ENCODE results near the gene MCCC2. TPM values are rescaled to one million over a fixed set of nuclear protein-coding genes. Genes with fewer than 3 reads are reported as not detected.

MCCC2 gene
- total RNA-seq, 4 donors from 2014 or later: 31.5 to 46.9 (median 37.6) TPM

DNA sequence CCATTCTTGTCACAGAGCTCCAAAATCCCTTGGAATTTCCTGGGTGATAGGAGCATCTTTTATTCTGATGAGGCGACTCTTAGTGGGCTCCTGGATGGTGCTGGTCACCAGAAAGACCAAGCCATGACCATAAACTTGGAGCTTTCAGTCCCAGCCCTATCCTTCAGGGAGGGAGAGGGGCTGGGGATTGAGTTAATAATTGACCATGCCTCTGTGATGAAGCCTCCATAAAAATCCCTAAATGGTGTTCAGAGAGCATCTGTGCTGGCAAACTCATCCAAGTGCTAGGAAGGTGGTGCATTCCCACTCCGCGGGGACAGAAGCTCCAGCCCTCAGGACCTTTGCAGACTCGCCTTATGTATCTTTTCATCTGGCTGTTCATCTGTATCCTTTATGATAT, 28.7 kb downstream of the MCCC2 start:
- no peaks in the 10 kb centered on the region for H3K27me3 ChIP-seq
- peaks cover 0 to 87% (median 3%) of the 10 kb centered on the region in 3 donors for H3K36me3 ChIP-seq
- no peak overlapping the region for H3K27ac ChIP-seq
- TF ChIP-seq POLR2A (IDR thresholded peaks at IDR 0.05): no peak
- no peak for TF ChIP-seq EP300 (IDR thresholded peaks at IDR 0.05)
- TF ChIP-seq, protein P1, sequence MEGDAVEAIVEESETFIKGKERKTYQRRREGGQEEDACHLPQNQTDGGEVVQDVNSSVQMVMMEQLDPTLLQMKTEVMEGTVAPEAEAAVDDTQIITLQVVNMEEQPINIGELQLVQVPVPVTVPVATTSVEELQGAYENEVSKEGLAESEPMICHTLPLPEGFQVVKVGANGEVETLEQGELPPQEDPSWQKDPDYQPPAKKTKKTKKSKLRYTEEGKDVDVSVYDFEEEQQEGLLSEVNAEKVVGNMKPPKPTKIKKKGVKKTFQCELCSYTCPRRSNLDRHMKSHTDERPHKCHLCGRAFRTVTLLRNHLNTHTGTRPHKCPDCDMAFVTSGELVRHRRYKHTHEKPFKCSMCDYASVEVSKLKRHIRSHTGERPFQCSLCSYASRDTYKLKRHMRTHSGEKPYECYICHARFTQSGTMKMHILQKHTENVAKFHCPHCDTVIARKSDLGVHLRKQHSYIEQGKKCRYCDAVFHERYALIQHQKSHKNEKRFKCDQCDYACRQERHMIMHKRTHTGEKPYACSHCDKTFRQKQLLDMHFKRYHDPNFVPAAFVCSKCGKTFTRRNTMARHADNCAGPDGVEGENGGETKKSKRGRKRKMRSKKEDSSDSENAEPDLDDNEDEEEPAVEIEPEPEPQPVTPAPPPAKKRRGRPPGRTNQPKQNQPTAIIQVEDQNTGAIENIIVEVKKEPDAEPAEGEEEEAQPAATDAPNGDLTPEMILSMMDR (IDR thresholded peaks at IDR 0.05): no peak
- no peaks in the 10 kb centered on the region for H3K4me1 ChIP-seq
- no peak for DNase-seq (ENCODE audit: low spot score in 2 of 2)
- WGBS, 2 donors: 75 to 82% methylated on average over 4 of the region's 4 CpGs
- no peak overlapping the region for H3K4me3 ChIP-seq
- no peaks in the 10 kb centered on the region for H3K9me3 ChIP-seq

DNA sequence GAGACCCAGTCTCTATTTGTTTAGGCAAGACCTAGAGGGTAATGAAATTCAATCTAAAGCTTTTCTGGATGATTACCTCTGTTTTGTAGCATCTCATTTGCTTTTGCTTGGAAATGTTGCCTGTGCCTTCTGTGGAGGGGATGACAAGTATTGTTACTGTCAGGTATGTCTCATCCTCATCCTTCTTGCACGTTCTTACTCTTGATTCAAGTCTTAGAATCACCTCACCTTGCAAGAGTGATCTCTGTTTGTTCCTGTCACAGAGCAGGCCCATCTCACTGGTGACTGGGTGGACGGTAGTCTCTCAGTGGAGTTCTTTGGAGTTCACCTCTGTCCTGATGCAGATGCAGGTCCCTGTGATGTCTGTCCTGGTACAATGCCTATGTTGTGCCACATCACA, 33.5 kb downstream of the MCCC2 start:
- H3K36me3 ChIP-seq: peaks cover 0 to 74% (median 0%) of the 10 kb centered on the region in 3 donors
- no peaks in the 10 kb centered on the region for H3K27me3 ChIP-seq
- no peak for DNase-seq (ENCODE audit: low spot score in 2 of 2)
- 94 to 98% methylated on average over 2 of the region's 2 CpGs for WGBS, 2 donors
- no peaks in the 10 kb centered on the region for H3K4me1 ChIP-seq
- no peak for TF ChIP-seq POLR2A (IDR thresholded peaks at IDR 0.05)
- no peak for TF ChIP-seq EP300 (IDR thresholded peaks at IDR 0.05)
- TF ChIP-seq, protein P1 (IDR thresholded peaks at IDR 0.05): no peak
- H3K4me3 ChIP-seq: no peak overlapping the region
- no peaks in the 10 kb centered on the region for H3K9me3 ChIP-seq
- H3K27ac ChIP-seq: no peak overlapping the region

DNA sequence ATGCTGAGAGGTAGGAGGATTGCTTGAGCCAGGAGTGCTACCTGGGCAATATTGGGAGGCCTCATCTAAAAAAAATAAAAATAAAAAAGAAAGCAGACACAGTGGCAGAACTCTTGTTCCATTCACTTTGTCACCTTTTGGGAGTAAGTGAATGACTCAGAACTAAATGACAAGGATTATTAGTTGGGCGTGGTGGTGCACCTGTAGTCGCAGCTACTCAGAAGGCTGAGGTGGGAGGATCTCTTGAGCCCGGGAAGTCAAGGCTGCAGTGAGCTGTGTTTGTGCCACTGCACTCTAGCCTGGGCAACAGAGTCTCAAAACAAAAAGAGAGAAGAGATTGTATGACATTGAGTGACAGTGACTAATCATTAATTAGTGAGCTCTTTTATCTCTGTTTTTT, 34.1 kb downstream of the MCCC2 start:
- Histone ChIP-seq H3K9me3 (no peaks in the 10 kb centered on the region), H3K36me3 (peaks cover 0 to 71% (median 0%) of the 10 kb centered on the region in 3 donors), H3K27ac (no peak overlapping the region), H3K27me3 (no peaks in the 10 kb centered on the region), H3K4me1 (no peaks in the 10 kb centered on the region), H3K4me3 (no peak overlapping the region)
- DNase-seq (ENCODE audit: low spot score in 2 of 2): no peak
- WGBS, 2 donors: 93 to 96% methylated on average over 3 of the region's 3 CpGs
- TF ChIP-seq POLR2A (IDR thresholded peaks at IDR 0.05) (no peak), EP300 (IDR thresholded peaks at IDR 0.05) (no peak)
- TF ChIP-seq, protein P1 (IDR thresholded peaks at IDR 0.05): no peak

DNA sequence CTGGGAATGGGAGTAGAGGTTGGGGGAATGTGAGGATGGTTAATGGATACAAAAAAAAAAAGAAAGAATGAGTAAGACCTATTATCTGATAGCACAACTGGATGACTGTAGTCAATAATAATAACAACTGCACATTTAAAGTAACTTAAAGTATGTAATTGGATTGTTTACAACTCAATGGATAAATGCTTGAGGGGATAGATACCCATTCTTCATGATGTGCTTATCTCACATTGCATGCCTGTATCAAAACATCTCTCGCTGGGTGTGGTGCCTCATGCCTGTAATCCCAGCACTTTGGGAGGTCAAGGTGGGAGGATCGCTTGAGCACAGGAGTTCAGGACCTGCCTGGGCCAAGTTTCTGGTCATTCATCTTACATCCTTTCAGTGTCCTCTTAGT, 34.6 kb downstream of the MCCC2 start:
- peaks cover 0 to 71% (median 0%) of the 10 kb centered on the region in 3 donors for H3K36me3 ChIP-seq
- no peaks in the 10 kb centered on the region for H3K27me3 ChIP-seq
- WGBS, 2 donors: 95 to 96% methylated on average over 2 of the region's 2 CpGs
- H3K4me3 ChIP-seq: no peak overlapping the region
- no peak overlapping the region for H3K27ac ChIP-seq
- no peak for DNase-seq (ENCODE audit: low spot score in 2 of 2)
- H3K9me3 ChIP-seq: no peaks in the 10 kb centered on the region
- H3K4me1 ChIP-seq: no peaks in the 10 kb centered on the region
- TF ChIP-seq, protein P1 (IDR thresholded peaks at IDR 0.05): no peak
- no peak for TF ChIP-seq POLR2A (IDR thresholded peaks at IDR 0.05)
- TF ChIP-seq EP300 (IDR thresholded peaks at IDR 0.05): no peak

DNA sequence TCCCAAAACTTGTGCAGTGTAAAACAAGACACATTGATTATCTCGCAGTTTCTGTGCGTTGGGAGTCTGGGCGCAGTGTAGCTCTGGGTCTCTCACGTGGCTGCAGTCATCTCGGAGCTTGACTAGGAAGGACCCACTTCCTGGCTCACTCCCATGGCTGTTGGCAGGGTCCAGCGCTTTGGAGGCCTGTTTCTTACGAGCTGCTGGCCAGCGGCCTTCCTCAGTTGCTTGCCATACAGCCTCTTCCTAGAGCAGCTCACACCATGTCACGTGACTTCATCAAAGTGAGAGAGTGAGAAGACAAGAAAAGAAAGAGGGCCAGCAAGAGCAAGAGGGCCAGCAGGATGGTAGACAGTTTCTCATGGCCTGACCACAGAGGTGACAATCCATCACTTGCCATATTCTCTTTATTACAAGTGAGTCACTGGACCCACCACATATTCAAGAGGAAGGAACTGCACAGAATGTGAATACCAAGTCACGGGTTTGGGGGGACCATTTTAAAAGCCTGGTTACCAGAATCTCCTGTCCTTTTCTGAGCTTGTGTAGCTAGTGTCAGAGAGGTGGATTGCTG, 36.2 kb downstream of the MCCC2 start:
- H3K27me3 ChIP-seq: no peaks in the 10 kb centered on the region
- H3K4me1 ChIP-seq: no peaks in the 10 kb centered on the region
- DNase-seq (ENCODE audit: low spot score in 2 of 2): no peak
- no peak overlapping the region for H3K4me3 ChIP-seq
- no peak for TF ChIP-seq EP300 (IDR thresholded peaks at IDR 0.05)
- TF ChIP-seq, protein P1 (IDR thresholded peaks at IDR 0.05): no peak
- TF ChIP-seq POLR2A (IDR thresholded peaks at IDR 0.05): no peak
- 92 to 96% methylated on average over 10 of the region's 10 CpGs for WGBS, 2 donors
- H3K27ac ChIP-seq: no peak overlapping the region
- H3K9me3 ChIP-seq: no peaks in the 10 kb centered on the region
- H3K36me3 ChIP-seq: peaks cover 0 to 70% (median 0%) of the 10 kb centered on the region in 3 donors

All from tibial nerve (tissue), 4 donors.